ENCODE data around the gene EPB41L1.

The EPB41L1 gene

DNA sequence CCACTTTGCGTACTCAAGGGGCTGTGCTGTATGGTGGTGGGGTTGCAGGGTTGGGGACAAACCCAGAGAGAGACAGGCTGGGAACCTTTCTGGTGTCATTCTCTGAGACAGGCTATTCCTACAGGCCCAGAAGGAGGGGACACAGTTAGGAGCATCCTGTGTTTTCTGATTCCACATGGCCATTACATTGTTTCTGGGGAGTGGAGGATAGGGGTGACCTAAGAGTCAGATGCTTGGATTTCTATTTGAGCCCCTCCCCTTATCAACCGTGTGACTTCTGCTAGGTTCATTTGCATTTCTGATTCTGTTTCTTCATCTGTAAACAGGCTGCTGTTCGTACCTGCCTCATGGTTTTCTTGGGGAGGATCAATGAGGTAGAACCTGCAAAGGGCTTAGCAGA lies 29.4 kb upstream of the EPB41L1 start:
- in situ Hi-C loops (cut with HindIII; ENCODE audit: low sequenced_read_pairs), result loop anchor here (25.0 kb wide), 1 partner anchor 138 kb away; no protein-coding TSS in a partner anchor

DNA sequence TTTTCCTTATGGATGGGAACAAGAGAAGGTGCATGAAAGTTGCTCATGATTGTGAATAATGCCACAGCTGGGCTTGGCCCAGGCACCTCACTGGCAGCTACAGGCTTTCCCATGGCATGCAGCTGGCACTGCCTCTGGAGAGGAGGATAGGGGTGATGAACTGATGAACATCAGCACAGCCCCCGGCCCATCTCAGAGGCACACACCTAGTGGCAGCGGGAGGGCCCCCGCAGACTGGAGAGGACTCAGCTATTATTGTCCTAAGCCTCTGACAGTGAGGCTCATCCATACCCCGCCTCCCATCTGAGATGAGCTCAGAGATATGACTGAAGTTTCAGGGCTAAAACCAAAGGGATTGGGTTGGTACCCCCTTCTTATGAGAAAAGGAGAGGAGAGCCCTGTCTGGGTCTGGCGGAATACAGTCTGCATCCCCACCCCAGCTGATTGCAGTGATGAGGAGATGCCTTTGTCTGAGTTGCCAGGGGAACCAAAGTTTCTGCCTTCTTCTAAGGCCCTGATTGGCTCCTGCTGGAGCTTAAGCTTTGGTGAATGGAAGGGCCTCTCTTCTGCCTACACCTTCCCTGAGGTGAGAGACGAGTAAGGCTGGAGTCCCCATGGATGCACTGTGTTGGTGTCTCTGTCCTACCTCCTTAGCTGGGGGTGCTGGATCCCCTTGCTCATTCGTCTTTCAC lies 27.6 kb upstream of the EPB41L1 start:
- in situ Hi-C loops (cut with HindIII; ENCODE audit: low sequenced_read_pairs), result loop anchor here (25.0 kb wide), 1 partner anchor 140 kb away; no protein-coding TSS in a partner anchor

DNA sequence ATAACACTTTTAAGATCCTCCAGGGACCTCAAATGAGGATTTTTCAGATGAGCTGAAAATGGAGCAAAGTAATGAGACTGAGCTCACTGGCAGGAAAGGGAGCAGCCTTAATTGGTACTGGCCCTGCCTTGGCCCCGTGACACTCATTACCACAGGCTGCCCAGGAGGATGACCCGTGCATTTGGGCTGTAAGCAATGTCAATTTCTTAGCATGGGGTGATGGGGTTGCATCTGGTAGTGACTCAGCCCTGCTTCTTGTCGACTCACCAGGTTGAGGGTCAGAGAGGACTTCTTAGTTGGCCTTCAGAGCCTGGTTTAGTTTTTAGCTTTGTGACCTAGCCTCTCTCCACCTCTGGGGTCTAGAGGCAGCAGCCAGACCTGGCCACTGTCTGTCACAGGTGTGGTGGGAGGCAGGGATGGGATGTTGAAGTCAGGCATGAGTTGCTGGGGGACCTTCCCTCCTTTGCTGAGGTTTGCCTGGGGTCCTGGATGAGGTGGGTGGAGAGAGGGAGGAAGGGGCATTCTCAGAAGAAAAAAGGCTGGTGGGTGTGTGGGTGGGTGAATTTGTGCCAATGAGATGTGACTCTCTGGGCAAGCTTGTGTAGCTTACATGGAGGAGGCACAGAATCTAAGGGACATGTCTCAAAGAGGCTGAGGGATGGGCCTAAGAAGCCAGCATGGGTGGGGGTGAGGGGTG lies 25.9 kb upstream of the EPB41L1 start:
- in situ Hi-C loops (cut with HindIII; ENCODE audit: low sequenced_read_pairs), result loop anchor here (25.0 kb wide), 1 partner anchor 141 kb away; no protein-coding TSS in a partner anchor

DNA sequence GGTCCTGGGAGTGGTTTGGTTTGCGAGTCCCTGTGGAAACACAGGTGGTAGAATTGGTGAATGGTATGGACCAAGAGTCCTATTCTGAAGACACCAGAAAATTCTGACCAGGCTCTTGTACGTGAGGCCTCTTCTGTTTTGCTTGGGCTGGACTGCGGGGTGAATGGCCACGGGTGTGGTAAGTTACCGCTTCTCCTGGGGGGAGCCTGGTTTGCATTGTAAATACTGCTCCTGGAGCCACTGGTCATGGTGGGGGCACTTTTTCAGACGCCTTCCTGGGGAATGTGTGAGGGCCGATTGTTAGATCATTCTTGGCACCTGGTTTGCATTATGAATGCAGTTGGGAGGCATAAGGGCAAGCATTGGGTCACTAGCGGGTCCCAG lies 25.4 kb upstream of the EPB41L1 start:
- in situ Hi-C loops (cut with HindIII; ENCODE audit: low sequenced_read_pairs), result loop anchor here (25.0 kb wide), 1 partner anchor 142 kb away; no protein-coding TSS in a partner anchor

DNA sequence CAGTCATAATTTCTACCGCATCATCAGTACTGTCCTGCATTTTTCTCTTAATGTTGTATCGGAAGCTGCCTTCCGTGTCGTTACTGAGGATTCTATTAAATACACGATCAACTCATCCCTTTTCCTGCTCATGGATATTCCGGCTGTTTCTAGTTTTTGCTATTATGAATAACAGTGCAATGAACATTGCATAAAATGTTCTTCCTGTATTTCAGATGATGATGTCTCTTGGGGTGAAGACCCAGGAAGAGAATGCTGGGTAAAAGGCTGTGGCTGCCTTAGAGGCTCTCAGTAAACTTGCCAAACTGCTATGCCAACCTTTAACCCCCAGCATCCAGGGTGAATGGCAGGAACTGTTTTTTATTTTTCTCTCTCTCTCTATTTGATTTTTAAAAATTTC lies 24.1 kb upstream of the EPB41L1 start:
- in situ Hi-C loops (cut with HindIII; ENCODE audit: low sequenced_read_pairs), result loop anchor here (25.0 kb wide), 1 partner anchor 143 kb away; no protein-coding TSS in a partner anchor

DNA sequence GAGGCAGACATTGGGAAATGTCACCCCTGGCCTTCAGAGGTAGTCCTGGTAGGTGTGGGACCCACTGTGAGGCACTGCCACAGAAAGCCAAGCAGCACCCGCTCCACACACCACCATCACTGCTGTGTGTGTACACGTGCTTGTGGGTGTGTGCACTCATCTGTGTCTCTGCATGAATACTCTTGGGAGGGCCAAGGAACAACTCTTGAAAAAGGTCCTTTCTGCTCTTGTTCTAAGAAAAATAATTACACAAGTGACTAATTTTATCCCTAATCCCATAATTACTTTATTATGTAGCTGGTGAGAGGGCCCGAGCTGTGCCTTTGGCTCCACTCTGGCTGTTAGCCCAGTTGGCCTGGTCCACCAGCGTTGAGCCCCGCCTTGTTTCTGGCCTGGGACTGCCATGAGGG lies 21.7 kb upstream of the EPB41L1 start:
- in situ Hi-C loops (cut with HindIII; ENCODE audit: low sequenced_read_pairs), result loop anchor here (25.0 kb wide), 1 partner anchor 146 kb away; no protein-coding TSS in a partner anchor

DNA sequence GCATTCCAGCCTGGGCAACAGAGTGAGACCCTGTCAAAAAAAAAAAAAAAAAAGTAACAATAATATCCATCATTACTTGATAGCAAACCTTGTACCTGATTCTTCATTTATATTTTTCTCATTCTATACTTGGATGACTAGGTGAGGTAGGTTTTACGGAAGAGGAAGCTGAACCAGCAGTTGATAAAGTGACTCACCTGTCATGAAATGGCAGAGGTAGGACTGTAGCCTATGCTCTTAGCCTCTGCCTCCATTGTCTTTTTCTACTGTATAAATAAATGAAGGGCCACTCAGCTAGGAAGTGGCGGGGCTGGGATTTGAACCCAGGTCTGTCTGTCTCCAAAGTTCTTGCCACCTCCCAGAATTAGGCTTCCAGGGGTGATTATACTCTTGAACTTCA lies 20.7 kb upstream of the EPB41L1 start:
- in situ Hi-C loops (cut with HindIII; ENCODE audit: low sequenced_read_pairs), result loop anchor here (25.0 kb wide), 1 partner anchor 147 kb away; no protein-coding TSS in a partner anchor

DNA sequence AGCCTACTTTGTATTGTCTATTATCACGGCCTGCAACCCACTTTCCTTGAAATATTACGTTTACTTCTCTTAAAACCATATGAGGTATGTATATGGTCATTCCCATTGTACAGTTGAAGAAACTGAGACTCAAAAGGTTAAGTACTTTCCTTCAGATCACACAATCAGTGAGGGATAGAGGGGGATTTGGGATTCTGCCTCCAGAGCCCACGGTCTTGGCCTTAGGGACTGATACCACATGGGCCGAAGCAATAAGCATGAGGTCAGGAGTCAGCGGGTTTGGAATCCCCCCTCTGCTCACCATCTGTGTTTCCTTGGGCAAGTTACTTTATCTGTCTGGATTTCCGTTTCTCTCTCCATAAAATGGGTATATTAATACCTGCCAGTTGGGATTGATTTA lies 19.4 kb upstream of the EPB41L1 start:
- in situ Hi-C loops (cut with HindIII; ENCODE audit: low sequenced_read_pairs), result loop anchor here (25.0 kb wide), 1 partner anchor 148 kb away; no protein-coding TSS in a partner anchor

DNA sequence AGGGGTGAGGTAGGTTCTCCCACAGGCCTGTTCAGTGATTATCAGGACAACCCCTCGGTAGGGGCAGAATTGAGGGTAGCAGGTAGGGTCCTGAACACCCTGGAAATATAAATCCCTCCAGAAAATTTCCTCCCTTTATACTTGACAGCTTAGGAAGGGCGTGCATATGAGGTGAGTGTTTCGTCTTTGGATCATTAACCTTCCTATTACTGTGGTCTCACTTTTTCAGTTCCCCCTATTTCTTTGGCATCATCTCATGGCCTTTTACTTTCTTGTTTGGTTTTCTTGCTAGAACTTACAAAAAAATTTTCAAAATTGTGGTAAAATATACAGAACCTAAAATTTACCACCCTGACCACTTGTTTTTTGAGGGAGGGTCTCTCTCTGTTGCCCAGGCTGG lies 18.7 kb upstream of the EPB41L1 start:
- in situ Hi-C loops (cut with HindIII; ENCODE audit: low sequenced_read_pairs), result loop anchor here (25.0 kb wide), 1 partner anchor 149 kb away; no protein-coding TSS in a partner anchor

DNA sequence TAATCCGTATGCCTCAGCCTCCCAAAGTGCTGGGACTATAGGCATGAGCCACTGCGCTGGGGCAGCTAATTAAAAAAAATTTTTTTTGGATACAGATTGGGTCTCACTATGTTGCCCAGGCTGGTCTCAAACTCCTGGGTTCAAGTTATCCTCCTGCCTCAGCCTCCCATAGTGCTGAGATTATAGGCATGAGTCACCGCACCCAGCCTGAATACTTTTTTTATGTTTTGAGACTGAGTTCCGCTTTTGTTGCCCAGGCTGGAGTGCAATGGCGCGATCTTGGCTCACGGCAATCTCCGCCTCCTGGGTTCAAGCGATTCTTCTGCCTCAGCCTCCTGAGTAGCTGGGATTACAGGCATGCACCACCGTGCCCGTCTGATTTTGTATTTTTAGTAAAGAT lies 17.2 kb upstream of the EPB41L1 start:
- in situ Hi-C loops (cut with HindIII; ENCODE audit: low sequenced_read_pairs), result loop anchor here (25.0 kb wide), 1 partner anchor 150 kb away; no protein-coding TSS in a partner anchor

DNA sequence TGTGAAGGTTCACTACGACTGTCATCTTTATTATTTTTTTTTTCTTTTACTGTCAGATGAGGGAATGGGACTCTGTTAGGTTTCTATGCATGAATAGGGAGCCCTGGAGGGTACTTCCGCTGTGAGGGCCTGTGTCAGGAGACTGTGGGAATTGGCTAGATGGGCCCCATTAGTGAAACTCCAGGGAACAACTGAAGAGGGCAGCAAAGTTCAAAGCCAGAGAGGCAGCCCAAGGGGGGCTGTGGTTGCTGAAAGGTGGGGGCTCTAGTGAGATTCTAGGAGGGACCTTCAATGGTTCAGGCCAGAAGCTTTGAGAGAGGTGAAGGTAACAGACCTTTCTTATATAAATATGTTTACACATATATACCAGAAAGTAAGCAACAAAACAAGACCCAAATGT lies 13.2 kb upstream of the EPB41L1 start:
- in situ Hi-C loops (cut with HindIII; ENCODE audit: low sequenced_read_pairs), result loop anchor here (25.0 kb wide), 1 partner anchor 154 kb away; no protein-coding TSS in a partner anchor

DNA sequence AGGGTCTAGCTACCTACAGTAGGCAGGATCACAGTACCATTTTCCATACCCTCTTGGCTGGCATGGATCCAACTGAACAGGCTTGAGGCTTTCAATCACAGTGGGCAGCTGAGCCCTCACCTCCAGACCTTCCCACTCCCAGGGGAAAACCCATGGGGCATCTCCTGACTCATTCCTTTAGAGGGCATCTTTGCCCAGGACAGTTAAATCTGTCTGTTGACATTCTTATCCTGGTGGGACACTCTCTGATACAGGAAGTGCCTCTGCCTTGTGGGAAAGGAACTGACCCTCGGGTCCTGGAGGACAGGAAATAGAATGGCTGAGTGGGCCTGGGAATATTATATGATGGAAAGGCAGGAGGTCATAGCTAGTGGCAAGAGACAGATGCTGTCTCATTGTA lies 10.2 kb upstream of the EPB41L1 start:
- in situ Hi-C loops (cut with HindIII; ENCODE audit: low sequenced_read_pairs), result loop anchor here (25.0 kb wide), 1 partner anchor 157 kb away; no protein-coding TSS in a partner anchor

DNA sequence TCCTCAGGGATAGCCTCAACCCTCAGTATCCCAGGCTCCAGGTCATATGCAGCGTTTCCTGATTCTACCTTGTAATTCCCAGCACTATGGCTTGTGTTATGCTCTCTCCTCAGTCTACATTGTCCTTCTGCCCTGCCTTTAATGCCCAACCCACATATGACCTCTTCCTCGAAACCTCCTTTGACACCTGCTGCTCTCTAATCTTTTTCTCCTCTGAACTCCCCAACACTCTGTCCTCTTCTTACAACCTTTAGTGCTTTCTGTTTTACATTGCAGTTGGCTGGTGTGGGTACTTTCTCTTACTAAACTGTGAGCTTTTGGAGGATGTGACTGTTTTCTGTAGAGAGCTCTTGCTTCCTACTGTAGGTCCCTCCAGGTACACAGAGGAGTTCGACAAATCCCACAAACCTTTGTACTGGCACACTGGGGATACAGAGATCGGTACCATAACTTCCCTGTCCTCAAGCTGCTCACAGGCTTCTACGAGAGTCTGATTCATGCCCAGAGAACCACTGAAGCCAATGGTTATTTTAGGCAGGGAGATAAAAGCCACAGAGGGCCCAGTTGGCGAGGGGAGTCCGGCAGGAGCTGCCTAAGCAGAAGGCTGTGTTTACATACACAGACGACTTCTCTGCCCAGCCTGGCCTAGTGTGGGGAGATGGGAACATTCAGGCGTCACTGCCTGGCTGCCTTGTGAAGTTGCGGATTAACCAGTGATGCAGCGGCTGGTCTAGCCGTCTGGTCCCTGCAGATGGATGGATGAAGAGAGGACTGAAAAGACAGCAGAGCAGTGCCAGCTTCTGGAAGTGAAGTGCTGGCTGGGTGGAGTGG lies 8.4 kb upstream of the EPB41L1 start:
- in situ Hi-C loops (cut with HindIII; ENCODE audit: low sequenced_read_pairs), result loop anchor here (25.0 kb wide), 1 partner anchor 159 kb away; no protein-coding TSS in a partner anchor

DNA sequence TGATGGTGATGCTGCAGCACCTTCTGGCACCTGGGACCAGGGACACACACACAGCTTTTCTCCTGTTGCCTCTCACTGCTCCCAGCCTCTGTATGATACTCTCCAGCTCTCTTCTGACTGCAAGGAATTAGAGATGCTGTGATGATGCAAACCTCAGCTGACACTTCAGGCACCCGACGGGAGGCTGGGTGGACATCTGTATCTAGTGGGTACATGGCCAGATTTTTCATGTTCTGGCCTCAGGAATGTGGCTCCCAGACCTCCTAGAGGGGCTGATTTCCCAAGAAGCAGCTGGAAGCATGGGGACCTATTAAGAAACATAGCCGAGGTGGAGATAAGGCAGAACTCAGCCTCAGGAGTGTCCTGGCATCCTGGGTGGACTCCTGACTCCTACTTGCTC lies 6.8 kb upstream of the EPB41L1 start:
- in situ Hi-C loops (cut with HindIII; ENCODE audit: low sequenced_read_pairs), result loop anchor here (25.0 kb wide), 1 partner anchor 160 kb away; no protein-coding TSS in a partner anchor

DNA sequence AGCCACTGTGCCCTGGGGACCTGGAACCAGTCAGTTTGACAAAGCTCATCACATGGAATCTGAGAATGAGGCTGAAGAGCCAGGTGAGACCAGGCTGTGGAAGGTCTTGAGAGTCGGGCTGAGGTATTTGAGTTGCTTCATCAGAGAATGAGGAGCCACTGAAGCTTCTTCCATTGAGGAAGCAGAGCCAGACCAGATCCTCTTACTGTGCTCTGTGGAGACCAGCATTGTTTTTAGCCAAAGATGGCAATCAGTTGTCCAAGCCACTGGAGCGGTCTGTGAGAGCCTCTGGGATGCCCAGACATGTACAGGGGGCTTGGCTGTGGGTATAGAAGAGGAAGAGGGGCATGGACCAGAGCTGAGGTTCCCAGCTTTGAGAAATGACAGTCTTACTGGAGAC lies 6.1 kb upstream of the EPB41L1 start:
- in situ Hi-C loops (cut with HindIII; ENCODE audit: low sequenced_read_pairs), result loop anchor here (25.0 kb wide), 1 partner anchor 161 kb away; no protein-coding TSS in a partner anchor

DNA sequence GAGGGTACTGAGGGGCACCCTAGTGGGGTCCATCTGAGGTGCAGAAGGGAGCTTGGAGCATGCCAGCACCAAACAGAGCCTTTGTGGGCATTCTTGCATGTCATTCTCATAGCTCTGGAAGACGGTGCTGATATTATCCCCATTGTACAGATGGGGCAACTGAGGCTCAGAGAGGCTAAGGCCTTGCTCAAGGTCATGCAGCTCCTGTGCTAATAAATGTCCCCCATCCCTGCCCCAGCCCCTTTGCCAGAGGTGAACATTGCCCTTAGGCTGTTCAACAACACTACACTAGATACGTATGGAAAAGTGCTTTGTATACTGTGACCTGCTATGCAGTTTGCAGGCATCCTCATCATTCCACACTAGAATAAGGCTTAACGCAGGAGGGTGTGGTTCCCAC lies 5.5 kb upstream of the EPB41L1 start:
- in situ Hi-C loops (cut with HindIII; ENCODE audit: low sequenced_read_pairs), result loop anchor here (25.0 kb wide), 1 partner anchor 162 kb away; no protein-coding TSS in a partner anchor

DNA sequence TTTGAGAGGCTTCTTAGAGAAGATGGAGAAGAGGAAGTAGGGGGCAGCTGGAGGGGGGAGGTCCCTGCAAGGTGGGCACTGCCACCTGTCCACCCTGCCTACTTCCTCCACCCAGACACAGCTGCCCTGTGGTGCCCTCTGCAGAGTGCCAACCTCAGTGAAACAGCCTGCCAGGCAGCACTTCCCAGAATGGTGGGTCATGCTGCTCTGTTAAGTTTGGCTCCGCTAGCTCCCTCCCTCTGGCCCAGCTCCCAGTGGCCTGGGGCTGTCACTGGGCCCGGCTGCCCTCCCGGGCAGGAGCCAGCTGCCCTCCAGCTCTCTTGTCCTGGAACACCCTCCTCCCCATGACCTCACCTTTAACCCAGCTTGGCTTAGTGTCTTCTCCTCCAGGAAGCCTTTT lies 5.1 kb upstream of the EPB41L1 start:
- in situ Hi-C loops (cut with HindIII; ENCODE audit: low sequenced_read_pairs), result loop anchor here (25.0 kb wide), 1 partner anchor 162 kb away; no protein-coding TSS in a partner anchor

DNA sequence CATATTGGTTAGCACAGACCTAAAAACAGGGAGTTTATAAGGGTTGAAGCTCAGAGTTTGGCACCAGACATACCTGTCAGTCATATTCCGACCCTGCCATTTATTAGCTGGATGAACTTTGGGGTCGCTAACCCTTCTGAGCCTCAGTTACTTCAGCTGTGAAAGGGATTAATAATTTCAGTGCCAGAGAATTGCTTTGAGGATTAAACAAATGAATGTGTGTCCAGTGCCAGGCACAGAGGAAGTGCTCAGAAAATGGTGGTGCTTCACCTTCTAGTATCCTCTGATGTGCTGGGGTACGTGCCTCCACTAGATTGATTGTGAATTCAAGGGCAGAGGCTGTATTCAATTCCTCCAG lies 4.1 kb upstream of the EPB41L1 start:
- in situ Hi-C loops (cut with HindIII; ENCODE audit: low sequenced_read_pairs), result no loop called here

DNA sequence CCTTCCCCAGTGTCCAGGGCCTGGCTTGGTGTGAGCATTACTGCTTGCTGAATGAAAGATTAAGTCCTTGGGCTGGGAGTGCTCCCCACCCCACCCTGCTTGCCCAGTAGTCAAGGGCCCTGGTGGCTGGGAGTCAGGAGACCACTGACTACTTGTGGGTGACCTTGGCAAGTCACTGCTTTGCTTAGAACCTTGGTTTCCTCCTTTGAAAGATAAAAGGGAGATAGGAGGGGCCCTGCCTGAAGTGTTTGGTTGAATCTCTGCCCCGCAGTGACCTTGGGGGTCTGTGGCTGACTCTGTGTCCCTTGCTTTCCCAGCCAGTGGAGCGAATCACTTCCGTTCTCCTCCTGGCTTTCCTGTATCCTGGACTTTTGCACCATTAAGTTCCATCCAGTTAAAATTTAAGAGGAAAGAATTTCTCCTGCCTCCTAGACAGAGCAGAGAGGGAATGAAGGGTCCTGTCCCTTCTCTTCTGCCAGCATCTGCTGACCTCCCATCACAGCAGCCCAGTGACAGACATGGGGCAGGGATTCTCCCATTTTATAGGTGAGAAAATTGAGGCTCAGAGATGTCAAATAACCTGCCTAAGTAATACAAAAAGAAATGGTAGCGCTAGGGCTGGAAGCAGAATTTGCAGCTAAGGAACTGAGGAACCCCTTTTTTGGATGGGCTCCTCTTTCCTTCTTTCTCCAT lies 3.5 kb upstream of the EPB41L1 start:
- in situ Hi-C loops (cut with HindIII; ENCODE audit: low sequenced_read_pairs), result no loop called here

DNA sequence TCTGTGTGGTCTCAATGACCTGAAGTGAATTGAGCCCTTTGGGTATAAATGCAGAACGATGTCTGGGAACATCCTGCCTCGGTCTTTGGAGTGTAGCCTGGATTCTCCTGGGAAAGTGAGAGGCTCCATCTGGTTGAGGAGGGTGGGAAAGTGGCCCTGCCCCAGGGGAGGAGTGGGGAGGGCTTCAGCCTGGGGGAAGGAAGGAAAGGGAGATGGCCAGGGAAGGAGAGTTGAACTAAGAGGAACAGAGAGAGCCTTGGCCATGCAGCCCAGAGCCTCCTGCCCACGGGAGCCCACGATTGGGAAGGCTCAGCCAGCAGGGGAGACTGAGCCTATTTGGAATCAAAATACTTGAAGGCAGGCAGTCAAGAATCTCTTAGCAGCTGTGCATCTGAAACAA lies 2.3 kb upstream of the EPB41L1 start:
- in situ Hi-C loops (cut with HindIII; ENCODE audit: low sequenced_read_pairs), result no loop called here
